PC-3 (cell line): ENCODE measurements around the gene COMMD7. TPM values are rescaled to one million over a fixed set of nuclear protein-coding genes. Genes with fewer than 3 reads are reported as not detected.

Experiments
- ATAC-seq: fragments of 200-7000 bp; cut with Tn5 transposase; 2 replicates; pipeline ENCODE4 v1.9.1; 2020; ENCODE audit warnings: mild to moderate bottlenecking, moderate library complexity
- BruUV-seq: library from RNA; stranded (reverse); fragments of 400-500 nt; replicated peaks from 2 replicates; lab custom pipeline; 2021; lab: Mats Ljungman, UMichigan
- CTCF ChIA-PET: fragments of 300-600 bp; sonication (Branson Sonifier 250); formaldehyde crosslinking; loops from one replicate; lab custom pipeline; 2022; ENCODE audit warnings: antibody characterized with exemption; lab: Charles Lee
- POLR2A ChIA-PET: fragments of 300-600 bp; sonication (Branson Sonifier 250); formaldehyde crosslinking; loops from one replicate; lab custom pipeline; 2022; ENCODE audit warnings: antibody characterized with exemption; ENCODE audit not compliant: unreplicated experiment; lab: Charles Lee
- DNase-seq: peaks from one replicate; pipeline ENCODE4 v3.0.0-alpha.2; 2015
- H2AFZ ChIP-seq: fragments of 300-600 bp; sonication (generic); 2 replicates; pipeline ENCODE4 v1.6.0; 2016; ENCODE audit warnings: antibody characterized with exemption, low read length
- H3F3A ChIP-seq: fragments of 300-600 bp; sonication (generic); one replicate; pipeline ENCODE4 v1.6.0; 2017; ENCODE audit warnings: antibody characterized with exemption, low read length, control low read depth, mild to moderate bottlenecking; ENCODE audit not compliant: unreplicated experiment
- H3K27ac ChIP-seq: fragments of 300-600 bp; sonication (generic); 2 replicates; pipeline ENCODE4 v1.5.1; 2016; ENCODE audit warnings: mild to moderate bottlenecking, low read length
- H3K27me3 ChIP-seq: fragments of 300-600 bp; sonication (generic); 2 replicates; pipeline ENCODE4 v1.6.1; 2016; ENCODE audit warnings: low read length, mixed read lengths
- H3K36me3 ChIP-seq: fragments of 300-600 bp; sonication (generic); 2 replicates; pipeline ENCODE4 v1.6.1; 2016; ENCODE audit warnings: low read depth, mixed run types, low read length, mixed read lengths
- H3K4me1 ChIP-seq: fragments of 300-600 bp; sonication (generic); 2 replicates; pipeline ENCODE4 v1.5.1; 2016; ENCODE audit warnings: low read length; ENCODE audit not compliant: insufficient read depth
- H3K4me2 ChIP-seq: fragments of 300-600 bp; sonication (generic); 2 replicates; pipeline ENCODE4 v1.6.0; 2016; ENCODE audit warnings: low read length
- H3K4me3 ChIP-seq: fragments of 300-600 bp; sonication (generic); 2 replicates; pipeline ENCODE4 v1.5.1; 2016; ENCODE audit warnings: mild to moderate bottlenecking, low read length, mixed read lengths
- H3K79me2 ChIP-seq: fragments of 300-600 bp; sonication (generic); 2 replicates; pipeline ENCODE4 v1.6.1; 2017; ENCODE audit warnings: low read length, mixed read lengths
- H3K9ac ChIP-seq: fragments of 300-600 bp; sonication (generic); 2 replicates; pipeline ENCODE4 v1.6.0; 2016; ENCODE audit warnings: mild to moderate bottlenecking, low read length
- H3K9me2 ChIP-seq: fragments of 300-600 bp; sonication (generic); replicated peaks from 2 replicates; pipeline ENCODE4 v1.6.1; 2016; ENCODE audit warnings: mixed run types, low read length, mixed read lengths
- H3K9me3 ChIP-seq: fragments of 300-600 bp; sonication (generic); 2 replicates; pipeline ENCODE4 v1.6.1; 2016; ENCODE audit warnings: low read length, mixed read lengths
- H4K20me1 ChIP-seq: fragments of 300-600 bp; sonication (generic); 2 replicates; pipeline ENCODE4 v1.6.1; 2016; ENCODE audit warnings: low read length, mixed read lengths
- CTCF ChIP-seq: fragments of 300-600 bp; sonication (generic); conservative IDR thresholded peaks from 2 replicates; pipeline ENCODE4 v1.5.1; 2017; ENCODE audit warnings: antibody characterized with exemption, low read depth, mild to moderate bottlenecking, low read length
- EZH2 ChIP-seq: fragments of 300-600 bp; sonication (generic); IDR thresholded peaks from one replicate; pipeline ENCODE4 v1.6.1; 2017; ENCODE audit warnings: antibody characterized with exemption, mild to moderate bottlenecking, low read length; ENCODE audit not compliant: unreplicated experiment
- EZH2phosphoT487 ChIP-seq: fragments of 300-600 bp; sonication (generic); IDR thresholded peaks from 2 replicates; pipeline ENCODE4 v1.6.1; 2018; ENCODE audit warnings: mild to moderate bottlenecking, antibody characterized with exemption, low read length, borderline replicate concordance
- intact Hi-C: fragments of 100-400 bp; cut with micrococcal nuclease; formaldehyde crosslinking; loops from 2 replicates; pipeline ENCODE4 v1.9.0; 2023
- total RNA-seq: library from RNA; depleted of rRNA; stranded (reverse); fragments of >200 nt; gene quantifications from 2 replicates; pipeline ENCODE4 v1.2.3, GENCODE V29; 2014

Gene COMMD7
- total RNA-seq, 1 experiment from 2014 or later = 33.5 TPM

DNA sequence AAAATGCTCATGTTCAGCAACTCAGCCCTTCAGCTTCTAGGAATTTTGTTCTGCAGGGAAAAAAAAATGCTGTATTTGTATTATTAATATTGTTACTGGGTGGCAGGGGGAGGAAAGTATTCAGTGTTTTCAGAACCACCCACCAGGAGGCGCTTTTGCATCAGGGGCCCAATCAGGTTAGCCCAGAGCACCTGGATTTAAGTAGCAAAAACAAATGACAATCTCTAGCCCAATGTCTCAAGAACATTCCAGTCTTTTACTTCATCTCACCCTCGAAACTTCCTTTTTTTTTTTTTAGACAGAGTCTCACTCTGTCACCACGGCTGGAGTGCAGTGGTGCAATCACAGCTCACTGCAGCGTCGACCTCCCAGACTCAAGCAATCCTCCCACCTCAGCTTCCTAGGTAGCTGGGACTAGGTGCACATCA lies 68.9 kb downstream of the COMMD7 start:
- TF ChIP-seq CTCF (peak; percentile 91), EZH2phosphoT487 (no peak)
- H3K36me3 ChIP-seq = no peaks in the 10 kb centered on the region
- no peaks in the 10 kb centered on the region for H3K9me3 ChIP-seq
- H4K20me1 ChIP-seq = no peaks in the 10 kb centered on the region
- ChIA-PET CTCF (interaction anchor here (0.6 to 4.3 kb wide), 5 partner anchors 64 to 331 kb away, joined by 3 to 83 read pairs (median 5); no protein-coding TSS in a partner anchor), POLR2A (interaction anchor here (0.6 to 0.8 kb wide), 2 partner anchors 120 to 864 kb away, joined by 3 to 7 read pairs; no protein-coding TSS in a partner anchor)
- no peaks in the 10 kb centered on the region for H3K27me3 ChIP-seq
- H3F3A ChIP-seq = no peaks in the 10 kb centered on the region
- H3K4me3 ChIP-seq = no peak overlapping the region
- BruUV-seq = no TSS peak
- H3K4me2 ChIP-seq = peak overlapping the region; percentile 18; the same call in 1 of the 2 replicates
- intact Hi-C loops = loop anchor here (1.0 kb wide), 2 partner anchors 72 to 104 kb away; no protein-coding TSS in a partner anchor
- H3K79me2 ChIP-seq = no peaks in the 10 kb centered on the region
- H3K9me2 ChIP-seq = no peaks in the 10 kb centered on the region
- ATAC-seq (peak; percentile 74), DNase-seq (peak; percentile 82)
- H3K27ac ChIP-seq = no peak overlapping the region
- 0 out of 2 replicates have a peak overlapping the region, but pooled peaks have one; percentile 55 for H2AFZ ChIP-seq
- H3K4me1 ChIP-seq = peaks cover 10% of the 10 kb centered on the region
- H3K9ac ChIP-seq = no peak overlapping the region

DNA sequence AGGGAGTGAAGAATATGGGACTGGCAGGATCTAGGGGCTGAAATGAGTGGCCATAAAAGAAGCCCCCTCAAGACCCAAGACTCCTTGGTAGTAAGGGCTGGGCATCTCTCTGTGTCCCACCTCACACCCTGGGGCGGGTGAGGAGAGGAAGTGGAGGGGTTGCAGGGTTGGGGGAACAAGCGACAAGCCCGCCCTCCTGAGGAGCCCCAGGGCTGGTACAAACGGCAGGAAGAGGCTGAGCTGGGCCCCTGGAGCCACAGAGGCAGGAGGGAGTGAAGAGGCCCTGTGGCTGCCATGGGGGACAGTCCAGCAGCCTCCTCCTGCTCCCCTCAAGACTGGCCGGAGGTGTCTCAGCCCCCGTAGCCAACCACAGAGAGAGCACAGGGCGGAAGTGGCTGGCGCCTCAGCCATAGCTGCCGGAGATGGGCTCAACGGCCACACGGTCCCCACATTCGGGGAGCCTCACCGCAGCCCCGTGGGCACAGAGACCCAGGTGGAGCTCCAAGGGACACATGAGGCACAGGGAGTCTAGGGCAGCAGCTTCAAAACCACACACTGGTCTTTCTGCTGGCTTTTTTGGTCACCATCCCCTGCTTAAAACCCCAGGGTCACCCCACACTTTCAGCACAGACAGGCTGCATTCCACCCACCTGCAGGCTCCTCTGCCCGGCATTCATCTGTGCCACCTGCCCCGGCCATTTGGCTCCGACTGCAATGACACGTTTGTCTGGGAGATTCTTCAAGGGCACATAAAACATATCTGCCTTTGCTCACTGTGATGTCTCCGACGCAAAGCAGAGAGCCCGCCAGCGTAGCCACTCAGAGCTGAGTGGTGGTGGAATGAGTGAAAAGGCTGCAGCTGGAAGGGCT lies 70.0 kb downstream of the COMMD7 start:
- ATAC-seq (no peak), DNase-seq (no peak)
- intact Hi-C loops = no loop called here
- Histone ChIP-seq H3K79me2 (no peaks in the 10 kb centered on the region), H3K9ac (no peak overlapping the region), H3F3A (no peaks in the 10 kb centered on the region), H4K20me1 (no peaks in the 10 kb centered on the region), H3K9me2 (no peaks in the 10 kb centered on the region), H3K9me3 (no peaks in the 10 kb centered on the region), H2AFZ (peak overlapping the region; percentile 55; the same call in 1 of the 2 replicates), H3K27me3 (no peaks in the 10 kb centered on the region), H3K27ac (no peak overlapping the region), H3K36me3 (no peaks in the 10 kb centered on the region), H3K4me3 (no peak overlapping the region), H3K4me2 (peak overlapping the region; percentile 18; the same call in 1 of the 2 replicates), H3K4me1 (peaks cover 10% of the 10 kb centered on the region)
- ChIA-PET POLR2A (interaction anchor here (0.6 kb wide), 1 partner anchor 326 kb away, joined by 4 read pairs; no protein-coding TSS in a partner anchor), CTCF (interaction anchor here (0.6 to 4.3 kb wide), 3 partner anchors 105 to 332 kb away, joined by 3 to 83 read pairs (median 5); no protein-coding TSS in a partner anchor)
- TF ChIP-seq EZH2phosphoT487 (no peak), CTCF (no peak), EZH2 (no peak)
- no TSS peak for BruUV-seq
